Measurements from ENCODE around the gene HMGN3. TPM values are rescaled to one million over a fixed set of nuclear protein-coding genes. Genes with fewer than 3 reads are reported as not detected.
"Not testable (repeated sequence)": the region's sequence is repeated elsewhere in the genome, so short reads cannot be mapped to it uniquely, and the experiment has no call there.

The HMGN3 gene
- 100 to 1,000 TPM; 371 to 403 (median 401) TPM for polyA plus RNA-seq (ENCODE audit: insufficient read length in 3 of 3)

- peak; percentile 82 to 88 (median 82) for DNase-seq (ENCODE audit: low read depth in 3 of 3, low spot score in 2 of 3)
Observed at GRCh38 chr6:79234150-79235022, at the start of gene HMGN3. TSS of gene HMGN3 (minus strand) at chr6:79234682.

GRCh38 chr6:79280756-79281155 is 46.3 kb upstream of the HMGN3 start:
- DNase-seq (ENCODE audit: low read depth in 3 of 3, low spot score in 2 of 3), result no peak

DNA sequence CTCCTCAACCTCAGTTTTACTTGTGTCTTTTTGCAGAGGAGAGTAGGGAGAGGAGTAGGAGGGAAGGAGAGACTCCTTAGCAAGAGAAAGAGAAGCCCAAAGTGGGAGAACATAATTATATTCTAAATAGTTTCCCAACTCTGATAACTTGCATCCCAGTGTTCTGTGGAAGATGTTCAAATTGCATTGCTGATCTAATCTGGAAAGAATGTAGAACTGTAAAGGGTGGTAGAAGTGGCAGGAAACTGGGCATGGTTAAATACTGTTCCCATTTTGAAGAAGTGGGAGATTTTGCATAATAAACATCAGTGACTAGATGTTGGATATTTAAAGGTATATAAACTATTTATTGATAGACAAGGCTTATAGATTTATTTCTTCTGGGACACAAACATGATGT is 42.6 kb upstream of the HMGN3 start:
- DNase-seq (ENCODE audit: low read depth in 3 of 3, low spot score in 2 of 3), result no peak

- no peak for DNase-seq (ENCODE audit: low read depth in 3 of 3, low spot score in 2 of 3)
Observed at GRCh38 chr6:79269877-79270276, 35.4 kb upstream of the HMGN3 start.

DNA sequence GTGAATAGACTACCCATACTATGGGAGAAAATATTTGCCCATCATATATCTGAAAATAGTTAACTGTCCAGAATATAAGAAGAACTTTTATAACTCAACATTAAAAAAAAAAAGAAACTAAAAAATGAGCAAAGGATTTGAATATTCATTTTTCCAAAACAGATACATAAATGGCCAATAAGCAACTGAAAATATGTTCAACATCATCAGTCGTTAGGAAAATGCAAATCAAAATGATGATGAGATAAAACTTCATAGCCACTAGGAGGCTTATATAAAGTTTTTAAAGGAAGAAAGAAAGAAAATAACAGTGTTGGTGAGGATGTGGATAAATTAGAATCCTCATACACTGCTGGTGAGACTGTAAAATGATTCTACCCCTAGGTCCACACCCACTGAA is 32.6 kb upstream of the HMGN3 start:
- no peak for DNase-seq (ENCODE audit: low read depth in 3 of 3, low spot score in 2 of 3)

GRCh38 chr6:79266051-79266450 is 31.6 kb upstream of the HMGN3 start:
- DNase-seq (ENCODE audit: low read depth in 3 of 3, low spot score in 2 of 3), result no peak

DNA sequence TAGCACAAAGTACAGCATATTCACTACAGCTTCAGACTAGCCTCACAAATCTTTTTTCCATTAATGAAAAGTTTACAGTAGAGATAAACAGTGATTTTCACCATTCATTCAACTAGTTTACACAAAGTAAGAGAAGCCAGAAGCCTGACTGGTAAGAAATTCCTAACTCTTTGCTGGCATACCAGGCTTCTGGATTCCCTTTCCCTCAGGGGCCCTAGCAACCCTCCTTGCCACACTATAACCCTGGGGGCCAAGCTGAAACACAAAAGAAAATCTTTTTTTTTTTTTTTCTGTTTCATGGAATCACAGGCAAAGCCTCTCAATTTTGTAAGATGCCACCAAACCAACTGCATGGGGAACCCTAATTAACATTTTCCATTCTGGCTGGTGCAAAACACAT is 28.9 kb upstream of the HMGN3 start:
- no peak for DNase-seq (ENCODE audit: low read depth in 3 of 3, low spot score in 2 of 3)

DNA sequence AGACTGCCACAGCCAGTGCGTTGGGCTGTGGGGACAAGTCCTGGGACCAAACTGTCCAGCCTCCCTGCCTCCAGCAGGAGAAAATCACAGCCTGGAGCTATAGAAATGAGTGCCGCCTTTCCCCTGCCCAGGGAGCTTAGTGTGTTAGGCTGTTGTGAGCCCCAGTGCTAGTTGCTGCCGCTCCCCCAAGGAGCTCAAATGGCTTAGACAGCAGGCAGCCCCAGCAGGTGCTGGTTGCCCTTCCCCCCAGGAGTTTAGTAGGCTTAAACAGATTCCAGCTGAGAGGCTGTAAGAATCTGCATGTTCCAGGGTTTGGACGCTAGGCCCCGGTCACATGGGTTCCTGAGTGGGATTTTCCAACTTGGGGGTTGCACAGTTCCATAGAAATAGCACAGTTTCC is 27.2 kb upstream of the HMGN3 start:
- no peak for DNase-seq (ENCODE audit: low read depth in 3 of 3, low spot score in 2 of 3)

DNA sequence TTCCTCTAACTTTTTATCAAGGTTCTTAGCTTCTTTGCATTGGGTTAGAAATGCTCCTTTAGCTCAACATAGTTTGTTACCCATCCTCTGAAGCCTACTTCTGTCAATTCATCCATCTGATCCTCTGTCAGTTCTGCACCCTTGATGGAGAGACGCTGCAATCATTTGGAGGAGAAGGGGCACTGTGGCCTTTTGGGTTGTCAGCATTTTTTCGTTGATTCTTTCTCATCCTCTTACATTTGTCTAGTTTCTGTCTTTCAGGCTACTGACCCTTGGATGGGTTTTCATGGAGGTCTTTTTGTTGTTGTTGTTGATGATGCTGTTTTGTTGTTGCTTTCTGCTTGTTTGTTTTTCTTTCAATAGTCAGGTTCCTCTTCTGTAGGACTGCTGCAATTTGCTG is 26.3 kb upstream of the HMGN3 start:
- DNase-seq (ENCODE audit: low read depth in 3 of 3, low spot score in 2 of 3), result no peak

GRCh38 chr6:79257381-79258205 is 23.1 kb upstream of the HMGN3 start:
- DNase-seq (ENCODE audit: low read depth in 3 of 3, low spot score in 2 of 3), result no peak

DNA sequence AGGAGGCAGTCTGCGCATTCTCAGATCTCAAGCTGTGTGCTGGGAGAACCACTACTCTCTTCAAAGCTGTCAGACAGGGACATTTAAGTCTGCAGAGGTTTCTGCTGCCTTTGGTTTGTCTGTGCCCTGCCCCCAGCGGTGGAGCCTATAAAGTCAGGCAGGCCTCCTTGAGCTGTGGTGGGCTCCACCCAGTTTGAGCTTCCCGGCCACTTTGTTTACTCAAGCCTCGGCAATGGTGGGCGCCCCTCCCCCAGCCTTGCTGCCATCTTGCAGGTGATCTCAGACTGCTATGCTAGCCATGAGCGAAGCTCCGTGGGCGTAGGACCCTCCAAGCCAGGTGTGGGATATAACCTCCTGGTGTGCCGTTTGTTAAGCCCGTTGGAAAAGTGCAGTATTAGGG is 22.3 kb upstream of the HMGN3 start:
- DNase-seq (ENCODE audit: low read depth in 3 of 3, low spot score in 2 of 3), result not testable (repeated sequence)

GRCh38 chr6:79255086-79255485 is 20.6 kb upstream of the HMGN3 start:
- not testable (repeated sequence) for DNase-seq (ENCODE audit: low read depth in 3 of 3, low spot score in 2 of 3)

DNA sequence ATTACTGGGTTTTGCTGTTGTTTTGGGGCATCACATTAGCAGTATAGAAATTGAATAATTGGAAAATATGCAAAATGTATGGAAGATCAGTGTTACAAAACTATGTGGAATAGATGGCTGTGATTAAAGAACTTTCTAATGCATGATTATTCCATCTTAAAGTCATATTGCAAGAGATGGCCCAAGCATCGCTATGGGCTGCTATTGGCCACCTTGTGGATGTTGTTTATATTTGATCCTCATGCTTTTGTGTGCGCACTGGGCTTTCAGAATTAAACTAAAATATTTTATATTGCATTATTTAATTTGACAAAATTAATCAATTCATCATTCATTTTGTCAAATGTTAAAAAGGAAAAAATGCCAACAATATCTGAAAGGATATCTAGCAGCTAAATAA is 16.1 kb upstream of the HMGN3 start:
- DNase-seq (ENCODE audit: low read depth in 3 of 3, low spot score in 2 of 3), result no peak

- DNase-seq (ENCODE audit: low read depth in 3 of 3, low spot score in 2 of 3), result no peak
Observed at GRCh38 chr6:79250107-79250514, 15.6 kb upstream of the HMGN3 start.

DNA sequence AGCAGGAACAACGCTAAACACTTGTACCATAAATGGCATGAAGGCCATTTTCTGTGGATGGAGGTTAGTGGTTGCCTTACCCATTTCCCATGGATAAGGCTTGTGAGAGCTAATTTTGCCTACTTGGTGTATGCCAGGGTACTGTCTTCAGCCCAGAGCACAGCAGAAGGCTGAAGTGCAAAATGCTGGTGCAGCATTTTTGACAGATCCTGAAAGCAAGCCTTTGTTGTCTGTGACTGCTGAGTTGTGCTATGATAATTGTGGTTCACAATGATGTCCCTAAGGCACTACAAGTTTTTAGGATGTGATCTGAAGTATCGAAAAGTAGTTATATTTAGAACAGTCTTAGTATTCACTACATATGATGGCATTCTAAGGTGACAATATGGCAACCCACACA is 14.7 kb upstream of the HMGN3 start:
- DNase-seq (ENCODE audit: low read depth in 3 of 3, low spot score in 2 of 3), result no peak

DNA sequence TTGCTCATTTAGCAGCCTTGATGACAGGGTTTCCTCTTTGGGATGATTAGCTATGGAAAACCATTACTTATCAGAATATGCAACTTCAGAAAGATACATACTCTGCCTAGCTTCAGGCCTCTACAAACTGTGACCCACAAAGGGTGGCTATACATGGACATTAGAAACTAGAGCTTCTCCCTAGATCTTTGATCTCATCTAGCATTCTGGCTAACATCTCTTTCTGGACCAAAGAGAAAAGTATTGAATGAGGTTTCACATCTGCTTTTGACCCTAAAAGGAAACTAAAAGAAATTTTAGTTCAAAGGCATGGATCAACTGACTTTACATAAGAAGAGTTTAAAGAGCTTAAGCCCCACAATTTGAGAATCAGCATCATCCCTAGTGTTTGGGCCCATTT is 12.4 kb upstream of the HMGN3 start:
- DNase-seq (ENCODE audit: low read depth in 3 of 3, low spot score in 2 of 3), result no peak

GRCh38 chr6:79241228-79241627 is 6.7 kb upstream of the HMGN3 start:
- no peak for DNase-seq (ENCODE audit: low read depth in 3 of 3, low spot score in 2 of 3)

DNA sequence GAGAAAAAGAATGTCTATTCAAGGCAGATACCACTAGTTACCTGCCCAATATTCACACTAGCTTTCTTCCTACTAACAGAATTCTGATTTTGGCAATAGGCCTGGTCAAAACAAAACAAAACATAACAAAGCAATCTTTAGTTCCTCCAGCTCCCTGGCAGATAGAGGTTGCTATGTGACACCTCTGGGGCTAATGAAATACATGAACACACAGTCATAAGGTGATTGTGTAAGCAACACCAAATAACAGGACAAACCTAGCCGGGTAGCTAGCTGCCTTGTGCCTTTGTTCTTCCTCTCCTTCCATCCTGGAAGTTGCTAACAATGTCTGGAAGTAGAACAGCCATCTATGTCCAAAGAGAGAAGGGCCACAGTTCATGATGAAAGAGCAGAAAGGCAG is 6.0 kb upstream of the HMGN3 start:
- no peak for DNase-seq (ENCODE audit: low read depth in 3 of 3, low spot score in 2 of 3)

- DNase-seq (ENCODE audit: low read depth in 3 of 3, low spot score in 2 of 3), result no peak
Observed at GRCh38 chr6:79239536-79240168, 5.2 kb upstream of the HMGN3 start.

DNA sequence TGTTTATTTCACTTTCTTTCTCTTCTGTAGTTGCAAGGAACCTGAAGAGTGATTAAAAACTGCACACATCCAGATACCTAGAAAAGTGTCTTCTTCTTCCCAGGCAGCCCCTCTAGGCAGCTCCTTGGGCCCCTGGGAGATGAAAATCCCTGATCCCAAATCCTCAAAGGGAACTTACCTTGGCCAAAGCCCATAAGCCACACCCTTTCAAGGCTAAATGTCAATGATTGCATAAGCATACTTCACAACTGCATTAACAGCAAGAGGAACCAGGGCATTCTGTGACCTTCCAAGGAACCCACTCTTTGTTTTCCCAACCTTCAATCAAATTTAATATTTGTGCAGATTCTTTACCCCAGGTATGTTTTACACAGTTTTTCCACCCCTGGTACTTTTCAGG is 4.4 kb upstream of the HMGN3 start:
- no peak for DNase-seq (ENCODE audit: low read depth in 3 of 3, low spot score in 2 of 3)

- DNase-seq (ENCODE audit: low read depth in 3 of 3, low spot score in 2 of 3), result no peak
Observed at GRCh38 chr6:79236711-79237110, 2.2 kb upstream of the HMGN3 start.
